GM06990 (cell line): Measurements from ENCODE around the gene UGT1A5.

Experiments used
- DNase-seq: peaks from one replicate; pipeline ENCODE4 v3.0.0-alpha.2; 2011; ENCODE audit not compliant: insufficient read length; ENCODE audit errors: extremely low read depth
- H3K27me3 ChIP-seq: replicated peaks from 2 replicates; pipeline ENCODE4 v1.6.0; 2011; ENCODE audit warnings: low read length; ENCODE audit not compliant: control insufficient read depth, insufficient read depth
- H3K36me3 ChIP-seq: 2 replicates; pipeline ENCODE4 v1.5.1; 2011; ENCODE audit warnings: low read length; ENCODE audit not compliant: control insufficient read depth, insufficient read depth
- H3K4me3 ChIP-seq: replicated peaks from 2 replicates; pipeline ENCODE4 v1.5.1; 2011; ENCODE audit warnings: low read depth, mild to moderate bottlenecking, control low read depth, low read length
- TF ChIP-seq, protein P1 (sequence below): IDR thresholded peaks from 2 replicates; pipeline ENCODE4 v1.5.1; 2011; ENCODE audit warnings: low read length, control low read depth, mild to moderate bottlenecking, inconsistent platforms; ENCODE audit not compliant: insufficient read depth, poor library complexity, severe bottlenecking

The UGT1A5 gene

DNA sequence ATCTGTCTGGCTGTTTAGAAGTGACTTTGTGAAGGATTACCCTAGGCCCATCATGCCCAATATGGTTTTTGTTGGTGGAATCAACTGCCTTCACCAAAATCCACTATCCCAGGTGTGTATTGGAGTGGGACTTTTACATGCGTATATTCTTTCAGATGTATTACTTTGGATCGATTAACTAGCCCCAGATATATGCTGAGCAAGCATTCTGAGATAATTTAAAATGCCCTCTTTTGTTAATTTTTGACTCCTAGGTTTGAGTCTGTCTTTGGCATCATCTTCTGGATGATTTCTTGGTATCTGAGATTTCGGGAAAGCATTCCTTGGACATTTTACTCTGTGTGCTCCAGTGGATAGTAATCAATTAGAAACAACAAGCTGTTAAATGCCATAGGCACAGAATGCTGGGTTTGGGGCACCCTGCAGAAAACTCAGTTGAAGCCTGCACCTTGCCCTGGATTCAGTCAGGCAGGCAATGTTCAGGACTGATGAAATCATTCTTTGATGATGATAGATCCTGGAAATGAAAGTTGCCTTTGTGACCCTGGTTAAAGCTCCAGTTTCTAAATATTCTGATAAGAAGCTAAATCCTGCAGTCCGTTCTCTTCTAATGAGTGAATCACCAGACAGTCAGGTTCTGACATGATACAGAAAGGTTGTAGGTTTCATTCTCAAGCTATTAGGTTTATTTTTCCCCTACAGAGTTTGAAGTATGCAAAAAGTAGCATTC lies 48.5 kb downstream of the UGT1A5 start:
- TF ChIP-seq, protein P1, sequence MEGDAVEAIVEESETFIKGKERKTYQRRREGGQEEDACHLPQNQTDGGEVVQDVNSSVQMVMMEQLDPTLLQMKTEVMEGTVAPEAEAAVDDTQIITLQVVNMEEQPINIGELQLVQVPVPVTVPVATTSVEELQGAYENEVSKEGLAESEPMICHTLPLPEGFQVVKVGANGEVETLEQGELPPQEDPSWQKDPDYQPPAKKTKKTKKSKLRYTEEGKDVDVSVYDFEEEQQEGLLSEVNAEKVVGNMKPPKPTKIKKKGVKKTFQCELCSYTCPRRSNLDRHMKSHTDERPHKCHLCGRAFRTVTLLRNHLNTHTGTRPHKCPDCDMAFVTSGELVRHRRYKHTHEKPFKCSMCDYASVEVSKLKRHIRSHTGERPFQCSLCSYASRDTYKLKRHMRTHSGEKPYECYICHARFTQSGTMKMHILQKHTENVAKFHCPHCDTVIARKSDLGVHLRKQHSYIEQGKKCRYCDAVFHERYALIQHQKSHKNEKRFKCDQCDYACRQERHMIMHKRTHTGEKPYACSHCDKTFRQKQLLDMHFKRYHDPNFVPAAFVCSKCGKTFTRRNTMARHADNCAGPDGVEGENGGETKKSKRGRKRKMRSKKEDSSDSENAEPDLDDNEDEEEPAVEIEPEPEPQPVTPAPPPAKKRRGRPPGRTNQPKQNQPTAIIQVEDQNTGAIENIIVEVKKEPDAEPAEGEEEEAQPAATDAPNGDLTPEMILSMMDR = no peak
- H3K4me3 ChIP-seq = no peak overlapping the region
- DNase-seq = no peak
- H3K27me3 ChIP-seq = no peaks in the 10 kb centered on the region
- H3K36me3 ChIP-seq = no peaks in the 10 kb centered on the region

DNA sequence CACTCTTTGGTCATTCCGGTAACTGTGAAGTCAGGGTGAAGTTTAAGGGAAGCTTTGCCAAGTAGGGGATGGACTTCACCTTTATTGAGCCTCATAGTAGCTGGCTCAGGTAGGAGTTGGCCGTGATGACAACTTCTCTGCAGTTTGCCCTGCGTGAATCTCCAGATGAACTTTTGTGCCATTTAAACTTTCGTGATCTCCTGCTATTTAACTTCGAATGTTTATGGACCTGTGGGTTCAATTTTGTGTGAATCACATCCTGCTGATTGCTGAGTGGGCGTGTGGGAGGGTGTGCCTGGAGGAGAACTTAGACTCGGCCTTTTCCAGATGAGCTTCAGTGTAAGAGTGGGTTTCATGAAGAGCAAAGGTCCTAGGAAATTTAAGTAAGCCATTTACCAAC lies 51.6 kb downstream of the UGT1A5 start:
- no peaks in the 10 kb centered on the region for H3K36me3 ChIP-seq
- no peaks in the 10 kb centered on the region for H3K27me3 ChIP-seq
- TF ChIP-seq, protein P1 = no peak
- DNase-seq = no peak
- no peak overlapping the region for H3K4me3 ChIP-seq

DNA sequence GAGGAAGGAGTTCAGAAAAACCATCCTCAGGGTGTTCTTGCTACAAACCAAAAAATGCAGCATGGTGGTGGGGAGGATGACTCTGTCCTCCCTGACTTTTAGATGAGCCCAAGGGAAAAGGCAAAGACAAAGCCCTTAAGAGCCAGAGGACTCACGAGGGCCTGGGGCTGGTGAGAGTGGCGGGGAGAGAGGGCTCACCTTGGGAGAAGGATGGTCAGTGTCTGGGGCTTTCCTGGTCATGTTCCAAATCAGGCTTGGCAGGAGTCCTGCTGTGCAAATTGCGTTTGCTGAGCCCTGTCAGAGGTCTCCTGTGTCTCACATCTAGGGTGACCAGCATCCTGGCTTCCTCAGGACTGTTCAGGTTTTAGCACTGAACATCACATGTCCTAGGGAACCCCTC lies 52.1 kb downstream of the UGT1A5 start:
- Histone ChIP-seq H3K36me3 (no peaks in the 10 kb centered on the region), H3K4me3 (no peak overlapping the region), H3K27me3 (no peaks in the 10 kb centered on the region)
- DNase-seq = no peak
- TF ChIP-seq, protein P1 = no peak

DNA sequence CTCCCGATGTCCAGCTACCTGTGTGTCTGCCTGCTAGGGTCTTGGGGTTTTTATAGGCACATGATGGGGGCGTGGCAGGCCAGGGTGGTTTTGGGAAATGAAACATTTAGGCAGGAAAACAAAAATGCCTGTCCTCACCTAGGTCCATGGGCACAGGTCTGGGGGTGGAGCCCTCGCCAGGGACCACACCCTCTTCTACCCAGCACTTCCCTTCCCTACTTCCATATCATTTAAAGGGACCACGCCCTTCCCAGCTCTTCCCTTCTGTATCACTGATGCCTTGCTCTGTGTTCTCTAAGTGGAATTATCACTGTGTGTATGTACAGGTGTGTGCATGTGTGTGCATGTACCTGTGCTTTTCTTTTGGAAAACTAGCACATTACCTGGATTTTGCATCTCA lies 53.7 kb downstream of the UGT1A5 start:
- H3K36me3 ChIP-seq = no peaks in the 10 kb centered on the region
- TF ChIP-seq, protein P1 = no peak
- no peak overlapping the region for H3K4me3 ChIP-seq
- DNase-seq = no peak
- no peaks in the 10 kb centered on the region for H3K27me3 ChIP-seq

DNA sequence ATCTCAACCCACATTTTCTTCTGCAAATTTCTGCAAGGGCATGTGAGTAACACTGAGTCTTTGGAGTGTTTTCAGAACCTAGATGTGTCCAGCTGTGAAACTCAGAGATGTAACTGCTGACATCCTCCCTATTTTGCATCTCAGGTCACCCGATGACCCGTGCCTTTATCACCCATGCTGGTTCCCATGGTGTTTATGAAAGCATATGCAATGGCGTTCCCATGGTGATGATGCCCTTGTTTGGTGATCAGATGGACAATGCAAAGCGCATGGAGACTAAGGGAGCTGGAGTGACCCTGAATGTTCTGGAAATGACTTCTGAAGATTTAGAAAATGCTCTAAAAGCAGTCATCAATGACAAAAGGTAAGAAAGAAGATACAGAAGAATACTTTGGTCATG lies 55.4 kb downstream of the UGT1A5 start:
- TF ChIP-seq, protein P1 = no peak
- no peak for DNase-seq
- Histone ChIP-seq H3K27me3 (no peaks in the 10 kb centered on the region), H3K4me3 (no peak overlapping the region), H3K36me3 (no peaks in the 10 kb centered on the region)

DNA sequence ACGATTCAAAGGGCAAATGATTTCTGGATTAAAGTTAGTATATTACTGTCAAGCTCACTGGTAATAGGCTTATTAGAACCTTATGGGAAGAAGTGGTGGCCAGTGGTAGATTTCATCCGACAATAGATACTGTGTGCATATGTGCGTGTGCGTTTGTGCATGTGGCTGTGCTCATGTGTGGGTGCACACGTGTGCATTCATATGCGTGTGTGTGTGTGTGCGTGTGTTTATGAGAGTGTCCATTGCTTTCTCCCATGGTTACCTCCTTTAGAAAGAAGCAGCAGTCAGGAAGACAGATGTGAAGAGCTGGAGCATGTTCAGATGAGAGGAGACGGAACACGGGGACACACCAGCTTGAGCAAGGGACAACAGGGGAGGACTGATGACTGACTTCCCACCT lies 56.6 kb downstream of the UGT1A5 start:
- no peaks in the 10 kb centered on the region for H3K36me3 ChIP-seq
- H3K27me3 ChIP-seq = no peaks in the 10 kb centered on the region
- TF ChIP-seq, protein P1 = no peak
- no peak for DNase-seq
- H3K4me3 ChIP-seq = no peak overlapping the region
